ENCODE measurements around the gene KRT15. TPM values are rescaled to one million over a fixed set of nuclear protein-coding genes. Genes with fewer than 3 reads are reported as not detected.
A peak's percentile ranks its signal among the peaks of the same experiment; 100 is the strongest.

The KRT15 gene
- total RNA-seq, 1 donor from 2014 or later, result 0.32 TPM

DNA sequence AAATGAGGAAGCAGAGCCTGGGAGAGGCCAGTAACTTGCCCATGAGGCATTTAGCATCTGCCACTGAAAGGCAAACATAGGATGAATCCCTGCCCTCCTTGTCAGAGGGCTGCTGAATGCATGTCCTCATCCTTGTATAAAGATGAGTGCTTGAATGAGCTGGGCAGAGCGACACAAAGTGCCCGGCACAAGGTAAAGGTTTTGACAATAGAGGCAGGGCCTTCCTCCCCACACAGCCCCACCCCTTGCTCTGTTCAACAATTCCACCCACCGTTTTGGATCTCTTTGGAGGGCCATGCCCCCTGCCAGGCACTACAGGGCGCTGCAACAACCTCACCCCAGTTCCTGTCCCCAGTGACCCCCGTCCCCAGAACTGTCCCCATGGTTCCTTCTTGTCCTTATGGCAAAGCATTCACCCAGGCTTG, 10.8 kb upstream of the KRT15 start:
- H3K9me3 ChIP-seq, result no peaks in the 10 kb centered on the region
- intact Hi-C loops (cut with DNase I), result no loop called here
- H3K27ac ChIP-seq, result peak overlapping the region in 1 of 2 donors; percentile 44
- no peak overlapping the region for H3K4me3 ChIP-seq
- TF ChIP-seq, protein P1, sequence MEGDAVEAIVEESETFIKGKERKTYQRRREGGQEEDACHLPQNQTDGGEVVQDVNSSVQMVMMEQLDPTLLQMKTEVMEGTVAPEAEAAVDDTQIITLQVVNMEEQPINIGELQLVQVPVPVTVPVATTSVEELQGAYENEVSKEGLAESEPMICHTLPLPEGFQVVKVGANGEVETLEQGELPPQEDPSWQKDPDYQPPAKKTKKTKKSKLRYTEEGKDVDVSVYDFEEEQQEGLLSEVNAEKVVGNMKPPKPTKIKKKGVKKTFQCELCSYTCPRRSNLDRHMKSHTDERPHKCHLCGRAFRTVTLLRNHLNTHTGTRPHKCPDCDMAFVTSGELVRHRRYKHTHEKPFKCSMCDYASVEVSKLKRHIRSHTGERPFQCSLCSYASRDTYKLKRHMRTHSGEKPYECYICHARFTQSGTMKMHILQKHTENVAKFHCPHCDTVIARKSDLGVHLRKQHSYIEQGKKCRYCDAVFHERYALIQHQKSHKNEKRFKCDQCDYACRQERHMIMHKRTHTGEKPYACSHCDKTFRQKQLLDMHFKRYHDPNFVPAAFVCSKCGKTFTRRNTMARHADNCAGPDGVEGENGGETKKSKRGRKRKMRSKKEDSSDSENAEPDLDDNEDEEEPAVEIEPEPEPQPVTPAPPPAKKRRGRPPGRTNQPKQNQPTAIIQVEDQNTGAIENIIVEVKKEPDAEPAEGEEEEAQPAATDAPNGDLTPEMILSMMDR (IDR thresholded peaks at IDR 0.05), result no peak
- H3K36me3 ChIP-seq, result no peaks in the 10 kb centered on the region
- H3K27me3 ChIP-seq, result peaks cover 15% of the 10 kb centered on the region
- DNase-seq (ENCODE audit: low spot score in 2 of 2), result no peak
- peaks cover 5 to 7% of the 10 kb centered on the region in 2 donors for H3K4me1 ChIP-seq

DNA sequence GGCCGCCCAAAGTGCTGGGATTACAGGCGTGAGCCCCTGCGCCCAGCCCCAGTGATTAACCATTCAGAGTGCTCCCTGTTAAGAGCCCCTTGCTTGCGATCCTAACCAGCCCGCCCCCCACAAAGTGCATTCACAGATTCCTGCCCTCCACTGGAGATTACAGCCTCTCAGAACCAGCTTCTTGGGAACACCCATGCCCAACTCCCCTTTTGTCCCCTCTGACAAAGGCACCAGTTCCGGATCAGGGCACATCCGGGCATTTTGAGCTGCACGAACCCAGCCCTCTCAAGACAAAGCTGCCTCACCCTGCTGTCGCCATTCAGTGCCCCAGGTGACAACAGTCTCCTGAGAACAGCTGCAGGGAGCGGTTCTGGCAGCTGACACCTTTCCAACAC, 10.3 kb upstream of the KRT15 start:
- H3K27ac ChIP-seq, result no peak overlapping the region
- H3K36me3 ChIP-seq, result no peaks in the 10 kb centered on the region
- no peak for DNase-seq (ENCODE audit: low spot score in 2 of 2)
- H3K27me3 ChIP-seq, result peaks cover 15% of the 10 kb centered on the region
- no peak overlapping the region for H3K4me3 ChIP-seq
- no peaks in the 10 kb centered on the region for H3K9me3 ChIP-seq
- TF ChIP-seq, protein P1 (IDR thresholded peaks at IDR 0.05), result no peak
- intact Hi-C loops (cut with DNase I), result no loop called here
- peaks cover 5 to 7% of the 10 kb centered on the region in 2 donors for H3K4me1 ChIP-seq

DNA sequence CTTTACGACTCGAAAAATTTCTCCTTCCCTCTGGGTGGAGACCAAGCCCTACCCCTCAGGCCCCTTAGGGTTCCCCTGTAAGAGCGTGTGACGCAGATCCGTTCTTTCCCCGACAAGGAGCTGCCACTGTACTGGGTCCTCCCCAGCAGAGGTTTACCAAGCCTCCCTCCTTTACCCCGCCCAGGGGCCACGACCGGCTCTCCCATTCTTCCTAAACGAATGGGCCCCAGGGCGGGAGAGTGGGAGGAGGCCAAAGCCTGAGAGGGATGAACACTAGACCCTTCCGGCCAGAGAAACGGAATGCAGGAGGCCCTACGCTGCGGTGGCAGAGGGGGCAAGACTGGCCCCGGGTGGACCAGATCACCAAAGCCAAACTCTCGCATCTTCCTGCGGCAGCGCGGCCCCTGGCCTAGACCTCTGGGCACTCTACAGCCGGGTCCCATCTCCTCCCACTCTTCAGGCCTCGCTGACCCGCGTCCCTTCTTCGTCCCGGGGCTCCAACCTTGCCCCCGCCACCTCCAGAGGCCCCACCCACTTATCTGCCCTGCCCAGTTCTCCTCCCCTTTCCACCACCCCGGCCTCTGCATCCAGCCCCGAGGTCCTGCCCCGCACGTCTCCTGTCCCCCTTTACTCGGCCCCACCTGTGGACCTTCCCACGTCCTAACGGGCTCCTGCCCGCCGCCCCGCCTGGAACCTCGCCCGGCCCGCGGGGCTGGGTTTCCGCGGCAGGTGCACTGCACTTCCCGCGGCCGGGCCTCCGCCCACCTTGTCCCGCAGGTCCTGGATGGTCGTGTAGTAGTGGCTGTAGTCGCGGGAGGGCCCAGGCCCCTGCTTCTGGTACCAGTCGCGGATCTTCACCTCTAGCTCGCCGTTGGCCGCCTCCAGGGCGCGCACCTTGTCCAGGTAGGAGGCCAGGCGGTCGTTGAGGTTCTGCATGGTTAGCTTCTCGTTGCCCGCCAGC, 8.7 kb upstream of the KRT15 start:
- TF ChIP-seq, protein P1 (IDR thresholded peaks at IDR 0.05), result no peak
- Histone ChIP-seq H3K27me3 (peaks cover 15% of the 10 kb centered on the region), H3K9me3 (no peaks in the 10 kb centered on the region), H3K36me3 (no peaks in the 10 kb centered on the region), H3K4me1 (peaks cover 5 to 7% of the 10 kb centered on the region in 2 donors), H3K27ac (peak overlapping the region in 1 of 2 donors; percentile 1), H3K4me3 (peak overlapping the region; percentile 40 to 54)
- intact Hi-C loops (cut with DNase I), result no loop called here
- DNase-seq (ENCODE audit: low spot score in 2 of 2), result no peak

DNA sequence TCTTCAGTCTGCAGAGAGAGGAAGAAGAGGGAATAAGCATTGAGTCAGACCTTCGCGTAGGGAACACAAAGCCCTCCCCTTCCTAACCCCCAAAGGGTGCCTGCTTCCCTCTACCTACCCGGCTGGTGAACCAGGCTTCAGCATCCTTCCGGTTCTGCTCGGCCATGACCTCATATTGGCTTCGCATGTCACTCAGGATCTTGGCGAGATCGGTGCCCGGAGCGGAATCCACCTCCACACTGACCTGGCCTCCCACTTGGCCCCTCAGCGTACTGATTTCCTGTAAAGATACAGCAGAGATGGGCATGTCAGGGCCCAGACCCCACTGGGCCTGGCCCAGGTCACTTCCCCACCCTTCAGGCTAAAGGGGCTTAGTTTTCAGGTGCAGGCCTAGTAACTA, 5.6 kb upstream of the KRT15 start:
- intact Hi-C loops (cut with DNase I), result no loop called here
- no peak overlapping the region for H3K4me3 ChIP-seq

DNA sequence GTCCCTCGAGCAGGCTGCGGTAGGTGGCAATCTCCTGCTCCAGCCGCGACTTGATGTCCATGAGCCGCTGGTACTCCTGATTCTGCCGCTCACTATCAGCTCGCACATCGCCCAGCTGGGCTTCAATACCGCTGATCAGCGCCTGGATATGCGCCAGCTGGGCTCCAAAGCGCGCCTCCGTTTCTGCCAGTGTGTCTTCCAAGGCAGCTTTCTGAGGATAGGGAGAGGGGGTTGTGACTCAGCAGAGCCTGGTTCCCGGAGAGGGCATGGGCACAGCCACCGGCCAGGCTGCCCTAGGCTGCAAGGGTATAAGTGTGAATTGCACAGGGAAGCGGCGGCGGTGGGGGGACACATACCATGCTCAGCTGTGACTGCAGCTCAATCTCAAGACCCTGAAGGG, 5.1 kb upstream of the KRT15 start:
- Histone ChIP-seq H3K27ac (no peak overlapping the region), H3K4me3 (no peak overlapping the region), H3K4me1 (peaks cover 5 to 7% of the 10 kb centered on the region in 2 donors), H3K27me3 (peaks cover 15% of the 10 kb centered on the region), H3K36me3 (no peaks in the 10 kb centered on the region), H3K9me3 (no peaks in the 10 kb centered on the region)
- intact Hi-C loops (cut with DNase I), result no loop called here
- TF ChIP-seq, protein P1 (IDR thresholded peaks at IDR 0.05), result no peak
- no peak for DNase-seq (ENCODE audit: low spot score in 2 of 2)

More for the DNA sequence above, 5.6 kb upstream of the KRT15 start:
- no peaks in the 10 kb centered on the region for H3K9me3 ChIP-seq
- H3K27ac ChIP-seq, result no peak overlapping the region
- TF ChIP-seq, protein P1 (IDR thresholded peaks at IDR 0.05), result no peak
- DNase-seq (ENCODE audit: low spot score in 2 of 2), result no peak
- H3K27me3 ChIP-seq, result peaks cover 15% of the 10 kb centered on the region
- H3K4me1 ChIP-seq, result peaks cover 5 to 7% of the 10 kb centered on the region in 2 donors
- H3K36me3 ChIP-seq, result no peaks in the 10 kb centered on the region
